Vagina (tissue), 2 donors: ENCODE data around the gene MMP24OS. TPM values are rescaled to one million over a fixed set of nuclear protein-coding genes. Genes with fewer than 3 reads are reported as not detected.
A peak's percentile ranks its signal among the peaks of the same experiment; 100 is the strongest.
"Not testable (repeated sequence)": the region's sequence is repeated elsewhere in the genome, so short reads cannot be mapped to it uniquely, and the experiment has no call there.

Experiments used
- DNase-seq, 2 donors: peaks; one replicate each; pipeline ENCODE4 v3.0.0-alpha.2; 2017; ENCODE audit errors: extremely low spot score in 2 of 2
- H3K27ac ChIP-seq: fragments of 200-600 bp; sonication (generic); one replicate; pipeline ENCODE4 v1.5.1; 2019
- H3K27me3 ChIP-seq: fragments of 200-600 bp; sonication (generic); one replicate; pipeline ENCODE4 v1.5.1; 2019
- H3K36me3 ChIP-seq, 2 donors: fragments of 200-600 bp; sonication (generic); one replicate each; pipeline ENCODE4 v1.5.1; 2017 to 2019
- H3K4me1 ChIP-seq: fragments of 200-600 bp; sonication (generic); one replicate; pipeline ENCODE4 v1.5.1; 2019
- H3K4me3 ChIP-seq, 2 donors: fragments of 200-600 bp; sonication (generic); 1 replicate in 1 of 2; 2 replicates in 1 of 2; pipeline ENCODE4 v1.5.1; 2016 to 2019
- H3K9me3 ChIP-seq: fragments of 200-600 bp; sonication (generic); one replicate; pipeline ENCODE4 v1.5.1; 2019
- CTCF ChIP-seq, 3 experiments: fragments of 450-650 bp in 2 of 3; fragments of 200-600 bp in 1 of 3; sonication (generic) in 1 of 3; IDR thresholded peaks; one replicate each; pipeline ENCODE4 v1.5.1; 2017 to 2019; ENCODE audit warnings: antibody characterized with exemption in 3 of 3, mild to moderate bottlenecking in 2 of 3, moderate library complexity in 2 of 3
- POLR2A ChIP-seq, 2 donors: fragments of 450-650 bp; IDR thresholded peaks; one replicate each; pipeline ENCODE4 v1.6.1; 2017; ENCODE audit warnings: antibody characterized with exemption in 2 of 2, mild to moderate bottlenecking in 2 of 2, moderate library complexity in 2 of 2
- POLR2AphosphoS5 ChIP-seq, 2 donors: sonication (generic); formaldehyde crosslinking; IDR thresholded peaks; one replicate each; pipeline ENCODE4 v1.9.0; 2017; ENCODE audit warnings: antibody characterized with exemption in 2 of 2, mild to moderate bottlenecking in 2 of 2, low read depth in 1 of 2; ENCODE audit not compliant: insufficient read depth in 1 of 2
- intact Hi-C: fragments of 100-400 bp; cut with DNase I; formaldehyde crosslinking; loops from one replicate; pipeline ENCODE4 v1.15.1; 2023
- total RNA-seq: library from RNA; depleted of rRNA; stranded (reverse); fragments of >200 nt; gene quantifications from one replicate; pipeline ENCODE4 v1.2.3, GENCODE V29; 2016

MMP24OS gene
- total RNA-seq, 1 donor from 2014 or later, result 36.8 TPM

DNA sequence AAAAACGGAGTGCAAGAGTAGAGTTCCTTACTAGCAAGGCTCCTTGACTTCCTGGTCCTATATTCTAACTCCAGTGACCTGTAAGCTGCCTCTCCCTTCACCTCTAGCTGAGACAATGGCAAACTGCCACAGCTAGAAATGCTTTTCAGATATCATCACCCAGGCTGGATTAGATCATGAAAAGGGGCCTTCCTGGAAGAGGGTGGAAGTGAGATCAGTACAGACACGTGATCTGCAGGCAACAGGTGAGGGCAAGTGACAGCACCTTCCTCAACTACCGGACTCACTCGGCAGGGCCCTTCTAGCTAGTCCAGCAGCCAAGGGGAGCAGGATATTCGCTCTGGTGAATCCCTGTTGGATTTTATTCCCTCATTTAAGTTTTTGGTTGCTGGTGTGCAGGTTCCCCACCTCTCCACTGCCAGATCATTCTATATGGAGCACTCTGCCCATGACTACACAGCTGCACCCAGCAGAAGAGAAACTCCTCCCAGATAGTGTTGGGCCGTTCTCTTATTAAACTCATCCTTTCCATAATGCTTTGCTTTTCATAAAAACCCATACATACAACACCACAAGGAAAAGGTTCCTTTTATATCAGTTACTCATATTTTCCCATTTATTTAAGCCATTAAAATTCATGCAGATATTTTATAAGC, 40.7 kb upstream of the MMP24OS start:
- DNase-seq, result no peak
- Histone ChIP-seq H3K27me3 (no peaks in the 10 kb centered on the region), H3K36me3 (peaks cover 0 to 4% of the 10 kb centered on the region in 2 donors), H3K4me3 (no peak overlapping the region), H3K27ac (peak overlapping the region; percentile 58), H3K9me3 (no peaks in the 10 kb centered on the region), H3K4me1 (peaks cover 25% of the 10 kb centered on the region)
- TF ChIP-seq POLR2A (IDR thresholded peaks at IDR 0.05) (no peak), POLR2AphosphoS5 (IDR thresholded peaks at IDR 0.05; ENCODE audit: insufficient read depth in 1 of 2, low read depth in 1 of 2) (peak in 1 of 2 donors; percentile 80), CTCF (IDR thresholded peaks at IDR 0.05) (no peak)
- intact Hi-C loops, result no loop called here

DNA sequence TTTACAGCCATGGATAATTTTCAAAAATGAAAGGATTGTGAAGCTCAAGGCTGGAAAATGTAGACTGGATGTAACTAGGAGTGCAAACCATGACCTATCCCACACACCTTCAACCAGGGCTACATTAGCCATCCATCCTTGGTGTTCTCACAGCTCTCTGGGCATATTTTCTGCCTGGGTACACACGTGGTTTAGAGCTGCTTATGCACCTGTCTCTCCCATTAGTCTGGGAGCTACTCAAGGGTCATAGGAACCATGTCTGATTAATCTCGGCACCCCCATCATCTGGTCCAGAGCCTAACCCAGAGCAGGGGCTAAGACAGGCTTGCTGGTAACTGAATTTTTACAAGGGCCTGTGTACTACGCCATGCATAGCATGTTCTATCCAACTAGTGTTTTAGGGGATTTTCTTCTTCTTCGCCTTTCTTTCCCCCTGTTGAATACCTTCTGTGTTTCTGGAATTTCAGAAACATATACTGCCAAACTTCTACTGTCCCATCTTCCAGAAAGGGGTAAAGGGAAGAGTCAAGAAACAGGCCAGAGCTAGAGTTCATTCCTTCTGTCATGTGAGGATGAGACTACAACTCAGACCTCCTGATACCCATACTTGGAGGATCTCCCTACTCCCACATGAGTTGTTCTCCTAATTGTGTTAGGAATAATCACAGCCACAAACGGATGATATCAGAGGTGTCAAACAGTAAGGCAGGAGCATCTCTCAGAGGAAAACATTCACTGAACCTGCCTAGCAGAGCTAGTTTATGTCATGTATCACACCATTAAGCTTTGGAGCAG, 39.7 kb upstream of the MMP24OS start:
- Histone ChIP-seq H3K9me3 (no peaks in the 10 kb centered on the region), H3K27ac (peak overlapping the region; percentile 58), H3K4me3 (no peak overlapping the region), H3K27me3 (no peaks in the 10 kb centered on the region), H3K36me3 (peaks cover 0 to 4% of the 10 kb centered on the region in 2 donors), H3K4me1 (peaks cover 25% of the 10 kb centered on the region)
- no peak for DNase-seq
- intact Hi-C loops, result no loop called here
- TF ChIP-seq POLR2AphosphoS5 (IDR thresholded peaks at IDR 0.05; ENCODE audit: insufficient read depth in 1 of 2, low read depth in 1 of 2), result no peak
- TF ChIP-seq CTCF (IDR thresholded peaks at IDR 0.05), result no peak
- TF ChIP-seq POLR2A (IDR thresholded peaks at IDR 0.05), result no peak

DNA sequence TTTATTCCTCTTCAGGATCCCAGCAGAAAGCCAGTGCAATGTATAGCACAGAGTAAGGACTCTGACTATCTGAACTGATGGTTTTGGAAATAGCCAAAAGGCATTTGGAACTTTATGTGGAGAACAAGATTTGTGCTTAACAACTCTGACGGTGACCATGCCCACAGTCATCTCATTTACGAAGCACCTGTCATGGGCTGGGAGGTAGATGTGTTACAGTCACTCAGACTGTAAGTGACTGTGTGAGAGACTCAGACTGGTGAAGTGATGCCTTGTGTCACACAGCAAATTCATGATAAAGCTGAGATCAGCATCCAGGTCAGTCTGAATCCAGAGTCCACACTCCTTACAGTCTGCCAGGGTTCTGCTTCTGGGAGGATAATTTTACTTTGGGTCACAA, 38.2 kb upstream of the MMP24OS start:
- H3K9me3 ChIP-seq, result no peaks in the 10 kb centered on the region
- intact Hi-C loops, result no loop called here
- no peaks in the 10 kb centered on the region for H3K27me3 ChIP-seq
- no peak for TF ChIP-seq POLR2AphosphoS5 (IDR thresholded peaks at IDR 0.05; ENCODE audit: insufficient read depth in 1 of 2, low read depth in 1 of 2)
- H3K4me3 ChIP-seq, result no peak overlapping the region
- no peaks in the 10 kb centered on the region for H3K36me3 ChIP-seq
- no peak for DNase-seq
- peaks cover 34% of the 10 kb centered on the region for H3K4me1 ChIP-seq
- H3K27ac ChIP-seq, result no peak overlapping the region

DNA sequence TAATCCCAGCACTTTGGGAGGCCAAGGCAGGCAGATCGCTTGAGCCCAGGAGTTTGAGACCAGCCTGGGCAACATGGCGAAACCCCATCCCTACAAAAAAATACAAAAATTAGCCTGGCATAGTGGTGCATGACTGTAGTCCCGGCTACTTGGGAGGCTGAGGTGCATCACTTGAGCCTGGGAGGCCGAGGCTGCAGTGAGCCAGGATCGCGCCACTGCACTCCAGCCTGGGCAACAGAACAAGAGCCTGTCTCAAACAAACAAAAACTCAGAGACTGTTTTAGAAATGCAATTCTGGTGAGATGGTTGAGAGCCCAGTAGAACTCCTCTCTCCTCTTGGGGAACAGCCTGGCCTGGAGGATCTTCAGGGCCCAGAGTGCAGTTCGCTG, 37.7 kb upstream of the MMP24OS start:
- DNase-seq, H3K27me3 ChIP-seq, H3K36me3 ChIP-seq, intact Hi-C loops, H3K9me3 ChIP-seq, H3K27ac ChIP-seq, H3K4me3 ChIP-seq: not testable (repeated sequence)
- peaks cover 35% of the 10 kb centered on the region for H3K4me1 ChIP-seq

DNA sequence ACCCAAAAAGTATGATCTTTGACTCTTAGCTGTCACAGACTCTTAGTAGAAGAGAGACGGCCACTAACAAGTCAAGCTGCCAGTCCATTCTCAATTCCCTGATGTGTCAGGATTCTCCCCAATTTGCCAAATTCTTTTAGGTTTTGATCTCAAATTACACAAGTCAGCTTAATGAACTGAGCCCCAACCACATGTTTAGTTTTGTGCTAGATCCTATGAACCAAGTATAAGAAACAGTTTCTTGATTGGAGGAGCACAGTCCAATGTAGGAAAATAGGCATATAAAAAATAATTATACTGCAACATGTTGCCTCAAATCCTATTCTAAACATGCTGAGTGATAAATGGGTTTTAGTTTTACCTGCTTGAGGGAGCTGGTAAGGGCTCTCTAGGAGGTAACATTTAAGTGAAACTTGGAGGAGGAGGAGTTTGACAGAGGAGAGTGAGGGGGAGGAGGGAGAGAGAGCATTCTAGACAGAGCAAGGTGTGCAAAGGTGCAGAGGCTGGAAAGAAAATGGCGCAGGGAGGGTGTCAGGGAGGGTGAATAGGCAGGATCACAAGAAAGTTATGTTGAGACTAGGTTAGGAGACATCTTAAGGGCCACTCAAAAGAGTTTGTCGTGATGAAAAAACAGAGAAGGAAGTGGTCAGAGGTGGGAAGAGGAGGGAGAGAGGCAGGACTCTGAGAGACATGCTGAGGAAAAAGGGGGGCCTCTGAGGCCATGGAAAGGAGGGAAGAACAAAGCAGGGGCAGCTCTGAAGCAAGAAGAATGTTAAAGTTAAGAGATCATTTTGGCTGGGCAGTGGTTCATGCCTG, 37.1 kb upstream of the MMP24OS start:
- intact Hi-C loops, result no loop called here
- no peak for TF ChIP-seq POLR2A (IDR thresholded peaks at IDR 0.05)
- TF ChIP-seq POLR2AphosphoS5 (IDR thresholded peaks at IDR 0.05; ENCODE audit: insufficient read depth in 1 of 2, low read depth in 1 of 2), result no peak
- no peak for TF ChIP-seq CTCF (IDR thresholded peaks at IDR 0.05)

More for the DNA sequence above, 37.1 kb upstream of the MMP24OS start:
- H3K36me3 ChIP-seq, result no peaks in the 10 kb centered on the region
- DNase-seq, result no peak
- H3K4me3 ChIP-seq, result no peak overlapping the region
- no peaks in the 10 kb centered on the region for H3K9me3 ChIP-seq
- peaks cover 31% of the 10 kb centered on the region for H3K4me1 ChIP-seq
- no peak overlapping the region for H3K27ac ChIP-seq
- H3K27me3 ChIP-seq, result no peaks in the 10 kb centered on the region
